ENCODE results near the gene OR8B2. TPM values are rescaled to one million over a fixed set of nuclear protein-coding genes. Genes with fewer than 3 reads are reported as not detected.
"Not testable (repeated sequence)": the region's sequence is repeated elsewhere in the genome, so short reads cannot be mapped to it uniquely, and the experiment has no call there.

OR8B2 gene, protein sequence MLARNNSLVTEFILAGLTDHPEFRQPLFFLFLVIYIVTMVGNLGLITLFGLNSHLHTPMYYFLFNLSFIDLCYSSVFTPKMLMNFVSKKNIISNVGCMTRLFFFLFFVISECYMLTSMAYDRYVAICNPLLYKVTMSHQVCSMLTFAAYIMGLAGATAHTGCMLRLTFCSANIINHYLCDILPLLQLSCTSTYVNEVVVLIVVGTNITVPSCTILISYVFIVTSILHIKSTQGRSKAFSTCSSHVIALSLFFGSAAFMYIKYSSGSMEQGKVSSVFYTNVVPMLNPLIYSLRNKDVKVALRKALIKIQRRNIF
- not detected in 2 replicates for total RNA-seq (2014; rRNA removed; shearing (Covaris generic))

DNA sequence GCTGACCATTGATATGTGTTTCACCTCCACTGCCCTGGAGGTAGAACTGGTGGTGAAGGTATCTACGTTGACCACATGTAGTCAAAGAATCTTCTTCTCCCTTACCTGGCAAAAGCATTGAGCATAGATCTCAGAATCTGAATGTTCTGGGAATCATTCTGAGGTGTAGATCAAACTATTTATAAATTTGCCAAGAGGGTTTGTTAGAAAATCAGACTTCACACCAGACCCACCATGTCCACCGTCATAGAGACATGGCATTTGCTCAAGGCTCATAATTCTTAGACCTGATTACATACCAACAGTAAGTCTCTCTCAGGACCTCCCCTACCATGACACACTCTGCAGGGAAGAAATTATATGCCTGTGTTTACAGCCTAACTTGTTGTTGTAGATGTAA lies at the start of gene OR8B2:
OR8B2 (minus strand) TSS at position 101 of the 400 bp plus-strand sequence. CDS start 1,156 bp downstream, outside the sequence.
- no peak for DNase-seq (ENCODE audit: low read depth)

DNA sequence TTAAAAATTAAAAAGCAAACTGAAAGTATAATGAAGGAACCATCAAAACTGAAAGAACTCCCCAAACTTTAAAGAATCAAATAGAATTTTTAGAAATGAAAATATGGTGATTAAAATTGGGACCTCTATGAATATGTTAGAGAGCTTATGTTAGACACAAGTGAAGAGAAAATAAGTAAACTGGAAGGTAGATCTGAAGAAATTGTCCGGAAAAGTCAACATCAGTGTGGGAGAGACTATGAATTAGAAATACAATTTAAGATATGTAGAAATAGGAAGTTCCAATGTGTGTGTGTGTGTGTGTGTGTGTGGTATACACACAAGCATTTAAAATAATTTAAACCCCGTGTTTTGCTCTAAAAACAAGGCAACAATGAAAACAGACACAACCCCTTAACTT lies 45.3 kb upstream of the OR8B2 start:
- DNase-seq (ENCODE audit: low read depth) = no peak

DNA sequence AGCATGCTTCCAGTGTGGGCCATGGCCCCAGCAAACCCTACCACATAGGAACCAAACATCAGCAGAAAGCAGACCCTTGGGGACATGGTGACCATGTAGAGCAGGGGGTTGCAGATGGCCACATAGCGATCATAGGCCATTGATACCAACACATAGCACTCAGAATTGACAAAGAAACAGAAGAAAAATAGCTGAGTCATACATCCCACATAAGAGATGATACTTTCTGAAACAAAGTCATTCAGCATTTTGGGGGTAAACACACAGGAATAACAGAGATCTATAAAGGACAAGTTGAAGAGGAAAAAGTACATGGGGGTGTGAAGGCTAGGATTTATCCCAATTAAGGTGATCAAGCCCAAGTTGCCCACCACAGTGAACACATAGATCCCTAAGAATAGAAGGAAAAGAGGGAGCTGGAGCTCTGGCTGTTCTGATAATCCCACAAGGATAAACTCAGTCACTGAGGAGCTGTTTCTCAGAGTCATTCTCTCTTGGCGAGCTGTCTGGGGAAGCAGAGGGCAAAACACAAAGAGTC lies 40.2 kb upstream of the OR8B2 start, which contains the start of gene OR8B4:
OR8B4 (minus strand) TSS at position 488 of the 538 bp plus-strand sequence; CDS start at position 488, 0 bp downstream.
- no peak for DNase-seq (ENCODE audit: low read depth)

DNA sequence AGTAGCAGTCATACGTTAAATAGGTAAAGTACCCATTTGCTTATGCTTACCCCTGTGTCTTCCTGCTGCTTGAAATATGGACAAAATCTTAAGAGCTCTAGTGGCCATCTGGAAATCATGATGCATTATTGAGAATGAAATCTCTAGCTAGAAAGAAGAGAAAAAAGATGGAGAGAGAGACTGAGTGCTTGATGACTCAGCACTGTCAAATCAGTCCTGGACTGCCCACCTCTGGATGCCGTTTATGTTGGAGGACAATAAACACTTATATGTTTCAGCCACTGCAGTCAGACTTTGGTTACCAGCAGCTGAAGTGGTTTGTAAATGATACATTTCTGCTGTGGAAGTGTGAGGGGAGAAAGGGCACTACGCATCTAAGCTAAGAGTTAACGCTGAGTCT lies 36.7 kb upstream of the OR8B2 start:
- DNase-seq (ENCODE audit: low read depth) = no peak

DNA sequence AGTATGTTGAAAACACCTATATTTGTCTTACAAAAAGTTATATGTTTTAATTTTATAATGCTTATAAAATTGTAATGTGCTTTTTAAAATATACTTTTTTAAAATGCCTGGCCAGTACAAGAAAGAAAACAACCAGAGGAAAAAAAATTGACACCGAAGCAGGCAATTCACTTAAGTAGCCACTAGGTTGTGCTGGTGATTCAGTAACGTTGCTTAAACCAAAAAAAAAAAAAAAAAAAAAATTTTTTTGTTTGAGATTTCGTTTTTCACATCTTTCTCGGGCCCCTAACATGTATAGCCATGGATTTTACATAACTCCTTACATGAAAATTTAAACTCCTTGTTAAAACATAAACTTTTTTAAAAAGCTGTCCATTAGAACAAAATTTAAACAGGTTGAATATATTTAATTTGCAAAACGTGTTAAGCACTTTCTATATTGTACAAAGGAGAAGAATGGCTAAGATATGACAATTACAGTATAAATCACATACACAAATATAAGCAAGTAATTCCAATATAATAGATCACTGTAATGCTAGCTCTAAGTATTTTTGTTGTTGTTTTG lies 31.1 kb upstream of the OR8B2 start:
- DNase-seq (ENCODE audit: low read depth) = peak; percentile 35

DNA sequence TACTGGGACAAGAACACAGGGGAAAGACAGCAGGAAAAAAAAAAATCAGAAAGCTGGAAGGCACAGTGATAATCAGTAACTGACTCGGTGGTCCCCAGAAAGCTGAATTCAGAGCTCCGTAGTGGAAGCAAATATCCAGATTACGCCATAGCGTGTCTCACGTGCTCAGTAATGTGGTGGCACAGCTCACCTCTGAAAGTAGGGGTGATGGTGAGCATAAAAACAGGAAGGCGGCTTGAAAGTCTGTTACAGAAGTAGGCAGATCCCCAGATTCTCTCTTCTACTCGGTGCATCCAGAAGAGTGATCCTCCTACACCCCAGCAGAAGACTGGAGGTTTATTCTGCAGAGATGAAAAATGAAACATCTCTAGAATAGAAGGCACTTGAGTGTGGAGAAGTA lies 25.6 kb upstream of the OR8B2 start:
- DNase-seq (ENCODE audit: low read depth) = no peak

DNA sequence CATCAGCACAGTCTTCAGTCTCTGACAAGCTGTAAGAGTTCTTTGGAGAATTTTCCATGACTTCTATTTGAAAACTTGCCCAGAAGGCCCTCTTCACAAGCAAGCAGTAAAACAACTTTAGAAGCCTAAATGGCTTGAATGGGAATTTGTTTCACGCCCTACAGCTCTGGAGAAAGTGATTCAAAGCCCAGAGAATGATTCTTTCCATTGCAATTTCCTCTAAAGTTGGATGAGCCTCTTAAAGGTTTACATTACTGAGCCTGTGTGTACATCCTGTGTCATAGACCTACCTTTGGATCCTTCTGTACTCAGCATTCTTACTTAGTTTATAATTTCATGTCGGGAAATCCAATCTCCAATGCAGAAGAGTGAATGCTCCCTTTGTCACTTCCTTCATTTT lies 21.3 kb upstream of the OR8B2 start:
- no peak for DNase-seq (ENCODE audit: low read depth)

DNA sequence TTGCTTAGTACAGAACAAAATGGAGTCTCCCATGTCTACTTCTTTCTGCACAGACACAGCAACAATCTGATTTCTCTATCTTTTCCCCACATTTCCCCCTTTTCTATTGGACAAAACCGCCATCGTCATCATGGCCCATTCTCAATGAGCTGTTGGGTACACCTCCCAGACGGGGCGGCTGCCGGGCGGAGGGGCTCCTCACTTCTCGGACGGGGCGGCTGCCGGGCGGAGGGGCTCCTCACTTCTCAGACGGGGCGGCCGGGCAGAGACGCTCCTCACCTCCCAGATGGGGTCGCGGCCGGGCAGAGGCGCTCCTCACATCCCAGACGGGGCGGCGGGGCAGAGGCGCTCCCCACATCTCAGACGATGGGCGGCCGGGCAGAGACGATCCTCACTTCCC lies 18.9 kb upstream of the OR8B2 start:
- not testable (repeated sequence) for DNase-seq (ENCODE audit: low read depth)

DNA sequence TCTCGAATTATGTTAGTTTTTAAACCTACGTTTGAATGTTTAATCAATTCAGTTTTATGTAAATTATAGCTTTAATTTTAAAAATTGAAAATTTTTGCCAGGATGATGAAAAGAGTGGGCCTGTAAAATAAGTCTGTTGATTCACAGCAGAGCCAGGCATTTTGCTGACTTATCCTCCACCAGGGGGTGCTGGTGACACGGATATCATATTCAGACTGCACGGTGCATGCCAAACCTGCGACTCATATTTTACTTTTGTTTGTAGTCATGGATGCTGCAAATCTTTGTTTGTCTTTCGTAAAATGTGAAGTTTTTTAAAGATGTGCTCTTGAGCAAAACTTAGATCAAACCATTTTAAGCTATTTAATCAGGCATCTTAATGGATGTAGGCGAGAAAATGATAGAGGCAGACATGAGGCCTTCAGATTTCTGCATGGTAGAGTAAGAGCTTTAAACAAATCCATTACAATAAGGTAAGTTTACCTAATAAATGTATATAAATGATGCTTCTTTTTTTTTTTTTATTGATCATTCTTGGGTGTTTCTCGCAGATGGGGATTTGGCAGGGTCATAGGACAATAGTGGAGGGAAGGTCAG lies 18.1 kb upstream of the OR8B2 start:
- peak; percentile 76 for DNase-seq (ENCODE audit: low read depth)

DNA sequence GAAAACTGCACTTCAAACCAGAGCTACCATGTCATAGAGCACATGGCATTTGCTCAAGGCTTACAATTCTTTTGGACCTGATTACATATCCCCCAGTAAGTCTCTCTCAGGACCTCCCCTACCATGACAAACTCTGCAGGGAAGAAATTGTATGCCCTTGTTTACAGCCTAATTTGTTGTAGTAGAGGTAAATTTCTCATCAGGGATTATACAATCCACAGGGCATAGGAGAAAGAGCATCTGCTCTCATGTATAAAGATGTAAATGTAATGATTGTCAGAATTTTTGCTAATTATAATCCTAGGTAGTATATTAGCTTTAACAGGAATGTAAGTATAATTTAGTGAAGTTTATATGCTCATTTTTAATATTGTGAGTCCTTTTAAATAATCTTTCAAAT lies 14.6 kb upstream of the OR8B2 start, which contains the start of gene OR8B3:
OR8B3 (minus strand) TSS at position 101 of the 400 bp plus-strand sequence. CDS start 1,673 bp downstream, outside the sequence.
- no peak for DNase-seq (ENCODE audit: low read depth)

DNA sequence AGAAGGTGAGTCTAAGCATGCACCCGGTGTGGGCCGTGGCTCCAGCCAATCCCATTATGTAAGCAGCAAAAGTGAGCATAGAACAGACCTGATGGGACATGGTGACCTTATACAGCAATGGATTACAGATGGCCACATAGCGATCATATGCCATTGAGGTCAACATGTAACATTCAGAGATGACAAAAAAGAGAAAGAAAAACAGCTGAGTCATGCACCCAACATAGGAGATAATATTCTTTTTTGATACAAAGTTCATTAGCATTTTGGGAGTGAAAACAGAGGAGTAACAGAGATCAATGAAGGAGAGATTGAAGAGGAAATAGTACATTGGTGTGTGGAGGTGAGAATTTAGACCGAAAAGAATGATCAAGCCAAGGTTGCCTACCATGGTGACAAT lies 12.5 kb upstream of the OR8B2 start:
- not testable (repeated sequence) for DNase-seq (ENCODE audit: low read depth)

DNA sequence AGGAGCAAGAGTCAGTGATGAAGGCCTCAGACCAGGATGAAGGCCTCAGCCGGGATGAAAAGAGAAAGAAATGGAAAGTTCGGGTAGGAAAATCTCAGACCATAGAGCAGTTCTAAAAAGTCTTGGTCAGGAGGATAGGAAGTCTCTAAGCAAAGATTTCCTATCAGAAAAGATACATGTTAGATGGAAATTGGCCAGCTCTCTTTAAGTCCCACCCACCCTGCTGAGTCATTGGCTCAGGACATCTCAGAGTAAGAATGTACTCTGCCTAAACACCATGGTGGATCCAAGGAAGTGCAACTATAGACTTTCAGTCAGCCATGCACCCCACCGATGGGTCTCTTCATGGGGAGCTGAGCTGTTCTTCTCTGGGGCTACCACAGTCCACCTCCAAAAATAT lies 10.1 kb upstream of the OR8B2 start:
- peak; percentile 32 for DNase-seq (ENCODE audit: low read depth)

DNA sequence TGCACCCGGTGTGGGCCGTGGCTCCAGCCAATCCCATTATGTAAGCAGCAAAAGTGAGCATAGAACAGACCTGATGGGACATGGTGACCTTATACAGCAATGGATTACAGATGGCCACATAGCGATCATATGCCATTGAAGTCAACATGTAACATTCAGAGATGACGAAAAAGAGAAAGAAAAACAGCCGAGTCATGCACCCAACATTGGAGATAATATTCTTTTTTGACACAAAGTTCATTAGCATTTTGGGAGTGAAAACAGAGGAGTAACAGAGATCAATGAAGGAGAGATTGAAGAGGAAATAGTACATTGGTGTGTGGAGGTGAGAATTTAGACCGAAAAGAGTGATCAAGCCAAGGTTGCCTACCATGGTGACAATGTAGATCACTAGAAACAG lies 1.4 kb downstream of the OR8B2 start:
- DNase-seq (ENCODE audit: low read depth) = not testable (repeated sequence)

DNA sequence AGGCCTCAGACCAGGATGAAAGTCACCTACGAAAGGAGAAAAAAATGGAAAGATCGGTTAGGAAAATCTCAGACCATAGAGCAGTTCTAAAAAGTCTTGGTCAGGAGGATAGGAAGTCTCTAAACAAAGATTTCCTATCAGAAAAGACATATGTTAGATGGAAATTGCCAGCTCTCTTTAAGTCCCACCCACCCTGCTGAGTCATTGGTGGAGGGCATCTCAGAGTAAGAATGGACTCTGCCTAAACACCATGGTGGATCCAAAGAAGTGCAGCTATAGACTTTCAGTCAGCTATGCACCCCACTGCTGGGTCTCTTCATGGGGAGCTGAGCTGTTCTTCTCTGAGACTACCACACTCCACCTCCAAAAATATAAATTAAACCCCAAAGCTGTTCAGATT lies 3.7 kb downstream of the OR8B2 start:
- DNase-seq (ENCODE audit: low read depth) = peak; percentile 2

DNA sequence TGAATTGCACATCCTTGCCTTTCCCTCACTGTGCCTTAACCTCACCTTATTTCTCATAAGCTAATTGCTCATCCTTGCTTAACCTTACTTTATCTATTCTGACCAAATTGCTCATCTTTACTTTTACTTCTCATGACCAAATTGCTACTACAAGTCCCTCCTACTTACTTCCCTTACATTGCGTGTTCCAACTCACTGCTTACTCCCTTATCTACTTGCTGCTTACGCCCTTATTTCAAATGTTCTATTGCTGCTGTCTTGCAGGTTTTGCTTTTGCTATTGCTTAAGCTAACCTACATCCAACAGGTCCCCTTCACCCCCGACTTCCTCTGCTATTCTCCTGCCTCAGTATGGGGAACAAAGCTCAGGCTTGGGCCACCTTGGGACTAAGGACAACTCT lies 8.0 kb downstream of the OR8B2 start:
- no peak for DNase-seq (ENCODE audit: low read depth)

DNA sequence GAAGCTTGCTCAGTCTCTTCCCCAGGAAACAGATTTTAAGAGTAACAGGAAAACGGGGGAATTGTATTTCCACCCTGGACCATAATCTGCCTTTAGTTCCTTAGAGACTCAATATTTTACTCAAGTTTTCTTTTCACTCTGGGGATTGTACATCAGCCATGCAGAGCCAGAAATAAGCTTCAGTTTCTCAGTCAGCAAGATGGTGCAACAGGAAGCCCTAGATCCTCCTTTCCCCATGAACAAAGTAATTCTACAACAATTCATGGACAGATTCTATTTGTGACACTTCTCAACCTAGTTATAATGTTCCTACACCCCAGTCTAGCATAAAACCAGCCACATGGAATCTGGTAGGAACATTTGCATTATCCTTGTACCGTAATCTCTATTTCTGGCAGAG lies 24.7 kb downstream of the OR8B2 start:
- no peak for DNase-seq (ENCODE audit: low read depth)

DNA sequence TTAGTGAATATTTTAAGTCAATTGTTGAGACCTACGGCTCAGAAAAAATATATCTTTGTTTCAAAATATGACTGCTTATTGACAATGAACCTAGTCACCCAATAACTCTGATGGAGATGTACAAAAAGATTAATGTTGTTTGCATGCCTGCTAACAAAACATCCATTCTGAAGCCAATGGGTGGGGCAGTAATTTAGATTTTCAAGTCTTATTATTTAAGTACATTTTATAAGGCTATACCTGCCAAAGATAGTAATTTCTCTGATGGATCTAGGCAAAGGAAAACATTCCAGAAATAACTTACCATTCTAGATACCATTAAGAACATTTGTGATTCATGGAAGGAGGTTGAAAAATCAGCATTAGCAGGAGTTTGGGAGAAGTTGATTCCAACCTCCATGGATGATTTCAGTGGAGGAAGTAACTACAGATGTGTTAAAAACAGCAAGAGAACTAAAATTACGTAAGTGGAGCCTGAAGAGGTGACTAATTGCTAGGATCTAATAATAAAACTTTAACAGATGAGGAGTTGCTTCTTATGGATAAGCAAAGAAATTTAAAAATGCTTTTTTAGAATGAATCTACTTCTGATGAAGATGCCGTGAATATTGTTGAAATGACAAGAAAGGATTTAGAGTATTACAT lies 37.9 kb downstream of the OR8B2 start:
- DNase-seq (ENCODE audit: low read depth) = no peak

DNA sequence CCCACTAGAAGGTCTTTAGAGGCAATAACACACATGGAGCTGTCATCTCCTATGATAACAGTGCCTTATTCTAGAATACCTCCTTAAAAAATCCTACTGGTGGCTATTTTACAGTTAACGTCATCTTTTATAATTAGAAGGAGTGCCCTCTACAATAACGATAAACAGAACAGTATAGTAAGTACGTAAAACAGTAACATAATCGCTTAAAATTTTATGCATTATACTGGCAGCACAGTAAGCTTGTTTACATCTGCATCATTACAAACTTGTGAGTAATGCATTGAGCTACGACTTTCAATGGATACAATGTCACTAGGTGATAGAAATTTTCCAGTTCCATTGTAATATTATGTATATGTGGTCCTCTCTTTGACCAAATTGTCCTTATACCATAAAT lies 40.0 kb downstream of the OR8B2 start:
- no peak for DNase-seq (ENCODE audit: low read depth)

DNA sequence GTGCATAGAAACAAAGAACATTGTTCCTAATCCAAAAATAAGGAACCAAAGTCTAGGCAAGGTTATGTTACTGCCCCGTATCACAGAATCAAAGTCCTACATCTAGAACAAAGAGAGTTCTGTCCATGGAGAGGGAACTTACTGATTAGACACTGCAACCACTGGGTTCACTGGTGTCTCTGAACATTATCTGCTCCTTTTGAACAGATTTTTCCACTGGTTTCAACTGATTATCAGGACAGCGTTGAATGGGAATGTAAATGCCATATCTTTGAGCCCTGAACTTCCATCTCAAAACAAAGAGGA lies 44.2 kb downstream of the OR8B2 start:
- no peak for DNase-seq (ENCODE audit: low read depth)

DNA sequence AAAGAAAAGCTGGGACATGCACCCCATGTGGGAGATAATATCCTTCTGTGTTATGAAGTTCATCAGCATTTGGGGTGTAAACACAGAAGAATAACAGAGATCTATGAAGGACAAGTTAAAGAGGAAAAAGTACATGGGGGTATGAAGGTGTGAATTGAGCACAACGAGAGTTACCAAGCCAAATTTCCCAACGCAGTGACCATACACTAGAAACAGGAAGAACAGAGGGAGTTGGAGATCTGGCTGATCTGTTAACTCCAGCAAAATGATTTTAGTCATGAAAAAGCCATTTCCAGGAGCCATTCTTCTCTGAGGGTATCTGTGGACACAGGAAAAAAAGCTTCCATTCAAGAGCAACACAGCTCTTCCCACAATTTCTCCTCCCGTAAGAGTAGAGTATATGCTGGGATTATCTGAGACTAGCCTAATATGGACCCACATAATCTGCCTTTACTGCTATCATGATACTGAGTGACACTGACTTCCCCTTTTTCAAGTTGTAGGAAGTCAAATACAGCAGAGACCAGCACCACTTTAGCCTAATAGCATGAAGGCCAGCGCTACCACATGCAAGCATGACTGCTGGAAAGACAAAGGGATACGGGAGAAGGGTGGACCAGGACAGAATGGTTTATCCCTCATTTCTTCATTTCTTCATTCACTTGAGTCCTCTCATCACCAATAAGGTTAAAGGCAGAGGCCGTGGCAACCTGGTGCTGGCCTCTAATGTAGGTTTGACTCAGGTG lies 44.7 kb downstream of the OR8B2 start:
- DNase-seq (ENCODE audit: low read depth) = no peak
